Measurements from ENCODE around the gene EGFLAM.

GRCh38 chr5:38497946-38498345 is 239.6 kb downstream of the EGFLAM start:
- TF ChIP-seq CTCF (IDR thresholded peaks at IDR 0.05): peak; percentile 15 to 19 (median 17)
- no peak for TF ChIP-seq EP300 (IDR thresholded peaks at IDR 0.05)
- TF ChIP-seq POLR2A (IDR thresholded peaks at IDR 0.05; ENCODE audit: low read depth): no peak

All from esophagus muscularis mucosa (tissue), 4 donors.